HL-60 (cell line): ENCODE data around the gene IL2RA.
A peak's percentile ranks its signal among the peaks of the same experiment; 100 is the strongest.

ENCODE experiments used
- DNase-seq, 2 experiments: peaks; one replicate each; pipeline ENCODE4 v3.0.0-alpha.2; 2010 to 2020; ENCODE audit warnings: low read depth in 1 of 2, low spot score in 1 of 2
- H3K27ac ChIP-seq: fragments of 250-450 bp; sonication (Bioruptor Pico); replicated peaks from 2 replicates; pipeline ENCODE4 v1.5.1; 2020; ENCODE audit warnings: mild to moderate bottlenecking, moderate library complexity
- H3K27me3 ChIP-seq: fragments of 250-450 bp; sonication (Bioruptor Pico); 2 replicates; pipeline ENCODE4 v1.5.1; 2021; ENCODE audit warnings: mild to moderate bottlenecking, moderate library complexity; ENCODE audit not compliant: insufficient read depth, poor library complexity, severe bottlenecking
- H3K4me3 ChIP-seq: replicated peaks from 2 replicates; pipeline ENCODE4 v1.5.1; 2011; ENCODE audit warnings: mild to moderate bottlenecking, control low read depth, low read length; ENCODE audit not compliant: insufficient read depth
- CTCF ChIP-seq: IDR thresholded peaks from one replicate; pipeline ENCODE4 v1.5.1; 2011; ENCODE audit warnings: low read length, control low read depth, inconsistent platforms; ENCODE audit not compliant: insufficient read depth
- GABPA ChIP-seq: IDR thresholded peaks from 2 replicates; pipeline ENCODE4 v1.6.1; 2012; ENCODE audit warnings: low read depth
- POLR2AphosphoS5 ChIP-seq: IDR thresholded peaks from 2 replicates; pipeline ENCODE4 v1.6.1; 2012; ENCODE audit warnings: low read depth
- REST ChIP-seq: IDR thresholded peaks from 2 replicates; pipeline ENCODE4 v1.6.1; 2012; ENCODE audit warnings: low read depth; ENCODE audit not compliant: insufficient replicate concordance
- SPI1 ChIP-seq: IDR thresholded peaks from 2 replicates; pipeline ENCODE4 v1.6.1; 2012; ENCODE audit warnings: low read depth, mild to moderate bottlenecking, borderline replicate concordance

The IL2RA gene

GRCh38 chr10:6086375-6087233, 24.4 kb upstream of the IL2RA start:
- no peaks in the 10 kb centered on the region for H3K27me3 ChIP-seq
- DNase-seq = peak; percentile 38 to 74
- TF ChIP-seq POLR2AphosphoS5 (no peak), CTCF (peak; percentile 52)
- H3K4me3 ChIP-seq = no peak overlapping the region
- H3K27ac ChIP-seq = no peak overlapping the region

GRCh38 chr10:6083523-6084475, 21.6 kb upstream of the IL2RA start:
- no peak for DNase-seq
- Histone ChIP-seq H3K27me3 (no peaks in the 10 kb centered on the region), H3K27ac (no peak overlapping the region), H3K4me3 (no peak overlapping the region)
- no peak for TF ChIP-seq REST
- no peak for TF ChIP-seq SPI1
- no peak for TF ChIP-seq CTCF

- Histone ChIP-seq H3K27ac (no peak overlapping the region), H3K27me3 (no peaks in the 10 kb centered on the region), H3K4me3 (no peak overlapping the region)
- TF ChIP-seq CTCF = no peak
- no peak for TF ChIP-seq POLR2AphosphoS5
- no peak for TF ChIP-seq SPI1
- TF ChIP-seq REST = no peak
- no peak for TF ChIP-seq GABPA
- DNase-seq = no peak
Measured at GRCh38 chr10:6082496-6083395, 20.6 kb upstream of the IL2RA start.
